ENCODE measurements around the gene TRAPPC10. TPM values are rescaled to one million over a fixed set of nuclear protein-coding genes. Genes with fewer than 3 reads are reported as not detected.

TRAPPC10 gene
- total RNA-seq, 6 experiments from 2014 or later: 15.4 to 25.6 (median 18.4) TPM

DNA sequence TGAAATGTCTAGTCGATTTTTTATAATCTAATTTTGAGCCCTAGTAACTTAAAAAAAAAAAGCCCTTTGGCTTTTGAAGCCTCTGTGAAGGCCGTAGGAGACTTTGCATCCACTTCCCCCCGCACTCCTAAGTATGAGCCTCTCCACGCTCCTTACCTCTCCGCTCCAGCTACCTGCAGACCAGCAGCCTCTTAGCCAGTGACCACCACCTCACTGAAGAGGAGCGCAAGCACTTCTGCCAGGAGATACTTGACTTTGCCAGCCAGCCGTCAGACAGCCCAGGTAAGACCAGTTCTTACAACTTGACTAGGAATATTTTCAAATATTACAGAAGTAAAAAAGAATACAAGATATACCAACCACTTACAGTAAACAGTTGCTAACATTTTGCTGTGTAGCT is 67.7 kb downstream of the TRAPPC10 start:
- ATAC-seq: no peak
- peaks cover 0 to 90% (median 29%) of the 10 kb centered on the region in 4 donors for H3K36me3 ChIP-seq
- 84% methylated on average over 7 of the region's 7 CpGs for WGBS (ENCODE audit: insufficient coverage, low coverage, low lambda C conversion rate, missing lambda C conversion rate)
- TF ChIP-seq POLR2A (IDR thresholded peaks at IDR 0.05): no peak
- TF ChIP-seq, protein P1, sequence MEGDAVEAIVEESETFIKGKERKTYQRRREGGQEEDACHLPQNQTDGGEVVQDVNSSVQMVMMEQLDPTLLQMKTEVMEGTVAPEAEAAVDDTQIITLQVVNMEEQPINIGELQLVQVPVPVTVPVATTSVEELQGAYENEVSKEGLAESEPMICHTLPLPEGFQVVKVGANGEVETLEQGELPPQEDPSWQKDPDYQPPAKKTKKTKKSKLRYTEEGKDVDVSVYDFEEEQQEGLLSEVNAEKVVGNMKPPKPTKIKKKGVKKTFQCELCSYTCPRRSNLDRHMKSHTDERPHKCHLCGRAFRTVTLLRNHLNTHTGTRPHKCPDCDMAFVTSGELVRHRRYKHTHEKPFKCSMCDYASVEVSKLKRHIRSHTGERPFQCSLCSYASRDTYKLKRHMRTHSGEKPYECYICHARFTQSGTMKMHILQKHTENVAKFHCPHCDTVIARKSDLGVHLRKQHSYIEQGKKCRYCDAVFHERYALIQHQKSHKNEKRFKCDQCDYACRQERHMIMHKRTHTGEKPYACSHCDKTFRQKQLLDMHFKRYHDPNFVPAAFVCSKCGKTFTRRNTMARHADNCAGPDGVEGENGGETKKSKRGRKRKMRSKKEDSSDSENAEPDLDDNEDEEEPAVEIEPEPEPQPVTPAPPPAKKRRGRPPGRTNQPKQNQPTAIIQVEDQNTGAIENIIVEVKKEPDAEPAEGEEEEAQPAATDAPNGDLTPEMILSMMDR (IDR thresholded peaks at IDR 0.05): no peak
- H3K27me3 ChIP-seq: no peaks in the 10 kb centered on the region
- H3K27ac ChIP-seq: no peak overlapping the region
- H3K9me3 ChIP-seq: no peaks in the 10 kb centered on the region
- no peaks in the 10 kb centered on the region for H3K4me1 ChIP-seq
- no peak overlapping the region for H3K4me3 ChIP-seq
- no peak for DNase-seq
- intact Hi-C loops (cut with DNase I): no loop called here

- Histone ChIP-seq H3K27ac (peak overlapping the region; percentile 6 to 57 (median 49)), H3K36me3 (peaks cover 0 to 67% (median 25%) of the 10 kb centered on the region in 4 donors), H3K9me3 (no peaks in the 10 kb centered on the region), H3K27me3 (no peaks in the 10 kb centered on the region), H3K4me1 (no peaks in the 10 kb centered on the region), H3K4me3 (no peak overlapping the region)
- 80% methylated on average over 19 of the region's 24 CpGs for WGBS (ENCODE audit: insufficient coverage, low coverage, low lambda C conversion rate, missing lambda C conversion rate)
- peak in 3 of 4 donors; percentile 34 to 37 (median 35) for ATAC-seq
- no peak for DNase-seq
- TF ChIP-seq POLR2A (IDR thresholded peaks at IDR 0.05): no peak
- TF ChIP-seq, protein P1 (IDR thresholded peaks at IDR 0.05): no peak
- intact Hi-C loops (cut with DNase I): no loop called here
Measured at GRCh38 chr21:44082648-44083440, 70.7 kb downstream of the TRAPPC10 start.

DNA sequence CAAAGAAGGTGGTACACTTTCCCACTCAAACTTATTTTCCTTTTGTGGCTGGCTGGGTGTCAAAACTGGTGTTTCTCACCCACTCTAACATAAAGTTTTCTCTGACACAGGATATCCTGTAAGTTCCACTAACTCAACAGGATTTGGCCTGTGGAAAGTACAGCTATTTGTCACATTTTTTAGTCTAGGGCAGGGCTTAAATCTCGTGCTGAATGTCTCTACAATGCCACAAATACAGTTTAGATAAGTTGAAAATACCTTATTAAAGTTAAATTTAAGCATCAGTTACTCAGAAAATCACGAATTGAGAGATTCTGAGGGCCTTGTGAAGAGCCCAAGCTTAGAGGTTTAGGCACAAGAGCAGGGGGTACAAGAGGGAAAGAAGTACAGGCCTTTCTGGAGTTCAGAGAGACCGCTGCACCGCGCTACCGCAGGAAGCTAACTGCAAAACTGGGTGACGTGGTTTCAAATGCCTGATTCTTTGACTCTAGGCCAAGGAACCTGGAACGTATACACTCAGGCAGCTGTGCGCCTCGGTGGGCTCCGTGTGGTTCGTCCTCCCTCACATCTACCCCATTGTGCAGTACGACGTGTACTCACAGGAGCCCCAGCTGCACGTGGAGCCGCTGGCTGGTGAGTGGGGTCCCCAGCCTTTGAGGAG is 71.7 kb downstream of the TRAPPC10 start:
- intact Hi-C loops (cut with DNase I): no loop called here
- WGBS (ENCODE audit: insufficient coverage, low coverage, low lambda C conversion rate, missing lambda C conversion rate): 64% methylated on average over 7 of the region's 16 CpGs

DNA sequence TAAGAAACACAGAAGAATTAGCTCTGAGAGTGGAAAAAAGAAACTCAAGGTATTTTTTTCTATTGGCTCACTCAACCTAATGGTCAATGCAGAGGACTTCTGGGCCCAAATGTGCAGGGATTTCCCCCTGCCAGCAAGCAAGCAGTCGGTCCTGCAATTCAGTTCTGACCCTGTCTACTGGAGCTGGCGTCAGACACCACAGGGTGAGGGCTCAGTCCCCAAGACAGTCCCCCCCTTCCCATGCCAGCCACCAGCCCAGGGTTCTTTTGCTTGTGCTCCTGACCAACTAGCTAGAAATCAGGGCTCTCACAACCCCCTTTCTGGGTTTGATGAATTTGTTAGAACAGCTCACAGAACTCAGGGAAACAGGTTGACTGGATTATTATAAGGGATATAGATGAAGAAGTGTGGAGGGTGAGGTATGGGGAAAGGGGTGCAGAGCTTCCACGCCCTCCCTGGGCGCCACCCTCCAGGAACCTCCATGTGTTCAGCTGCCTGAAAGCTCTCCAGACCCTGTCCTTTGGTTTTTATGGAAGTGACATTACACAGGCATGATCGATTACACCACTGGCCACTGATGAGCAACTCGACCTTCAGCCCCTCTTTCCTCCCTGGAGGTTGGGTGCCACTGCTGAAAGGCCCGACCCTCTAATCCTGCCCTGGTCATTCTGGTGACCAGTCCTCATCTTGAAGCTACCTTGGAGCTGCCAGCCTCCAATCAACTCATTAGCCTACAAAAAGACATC is 72.6 kb downstream of the TRAPPC10 start:
- intact Hi-C loops (cut with DNase I): no loop called here
- TF ChIP-seq POLR2A (IDR thresholded peaks at IDR 0.05): no peak
- TF ChIP-seq, protein P1 (IDR thresholded peaks at IDR 0.05): no peak
- Histone ChIP-seq H3K4me1 (peaks cover 0 to 4% (median 0%) of the 10 kb centered on the region in 4 donors), H3K36me3 (peaks cover 0 to 57% (median 22%) of the 10 kb centered on the region in 4 donors), H3K27me3 (no peaks in the 10 kb centered on the region), H3K9me3 (no peaks in the 10 kb centered on the region), H3K27ac (peak overlapping the region in 2 of 3 donors; percentile 44 to 49), H3K4me3 (no peak overlapping the region)
- DNase-seq: no peak
- no peak for ATAC-seq
- 71% methylated on average over 4 of the region's 7 CpGs for WGBS (ENCODE audit: insufficient coverage, low coverage, low lambda C conversion rate, missing lambda C conversion rate)

More for the DNA sequence above, 71.7 kb downstream of the TRAPPC10 start:
- Histone ChIP-seq H3K4me3 (no peak overlapping the region), H3K4me1 (no peaks in the 10 kb centered on the region), H3K9me3 (no peaks in the 10 kb centered on the region), H3K27ac (peak overlapping the region in 2 of 3 donors; percentile 44 to 49), H3K27me3 (no peaks in the 10 kb centered on the region), H3K36me3 (peaks cover 0 to 61% (median 25%) of the 10 kb centered on the region in 4 donors)
- ATAC-seq (peak; percentile 37 to 45 (median 41)), DNase-seq (no peak)
- no peak for TF ChIP-seq POLR2A (IDR thresholded peaks at IDR 0.05)
- TF ChIP-seq, protein P1 (IDR thresholded peaks at IDR 0.05): no peak
